Measurements from ENCODE around the gene CNRIP1.

The CNRIP1 gene

DNA sequence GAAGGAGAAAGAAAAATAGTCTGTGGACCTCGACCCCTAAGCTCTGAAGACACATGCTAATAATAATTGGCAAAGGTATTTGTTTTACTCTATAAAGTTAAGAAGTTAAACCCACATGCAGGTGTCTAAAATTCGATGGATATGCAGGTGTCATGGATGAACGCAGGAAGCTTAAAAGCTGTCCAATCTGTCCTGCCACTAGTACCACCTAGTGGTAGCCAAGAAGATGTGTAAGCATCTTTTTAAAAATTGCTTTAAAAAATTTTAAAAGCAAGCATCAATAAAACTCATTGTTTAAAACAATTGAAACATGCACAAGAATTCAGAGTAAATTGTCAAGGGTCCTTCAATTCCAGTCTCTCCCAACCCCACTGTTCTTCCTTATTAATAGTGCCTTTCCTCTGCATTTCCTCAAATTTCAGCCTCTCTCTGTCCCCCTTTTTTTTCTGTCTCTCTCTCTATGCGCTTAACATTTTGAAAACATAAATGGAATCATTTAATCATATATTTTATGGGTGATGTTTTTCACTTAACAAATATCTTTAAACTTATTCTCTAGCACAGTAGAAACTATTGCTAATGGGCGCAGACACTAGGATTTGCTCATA is 36.8 kb downstream of the CNRIP1 start:
- Histone ChIP-seq H3K27me3 (no peaks in the 10 kb centered on the region), H3K9me3 (no peaks in the 10 kb centered on the region), H3K4me3 (ENCODE audit: low read depth, low read length) (no peak overlapping the region), H3K4me1 (no peaks in the 10 kb centered on the region), H3K36me3 (no peaks in the 10 kb centered on the region)
- TF ChIP-seq, protein P1, sequence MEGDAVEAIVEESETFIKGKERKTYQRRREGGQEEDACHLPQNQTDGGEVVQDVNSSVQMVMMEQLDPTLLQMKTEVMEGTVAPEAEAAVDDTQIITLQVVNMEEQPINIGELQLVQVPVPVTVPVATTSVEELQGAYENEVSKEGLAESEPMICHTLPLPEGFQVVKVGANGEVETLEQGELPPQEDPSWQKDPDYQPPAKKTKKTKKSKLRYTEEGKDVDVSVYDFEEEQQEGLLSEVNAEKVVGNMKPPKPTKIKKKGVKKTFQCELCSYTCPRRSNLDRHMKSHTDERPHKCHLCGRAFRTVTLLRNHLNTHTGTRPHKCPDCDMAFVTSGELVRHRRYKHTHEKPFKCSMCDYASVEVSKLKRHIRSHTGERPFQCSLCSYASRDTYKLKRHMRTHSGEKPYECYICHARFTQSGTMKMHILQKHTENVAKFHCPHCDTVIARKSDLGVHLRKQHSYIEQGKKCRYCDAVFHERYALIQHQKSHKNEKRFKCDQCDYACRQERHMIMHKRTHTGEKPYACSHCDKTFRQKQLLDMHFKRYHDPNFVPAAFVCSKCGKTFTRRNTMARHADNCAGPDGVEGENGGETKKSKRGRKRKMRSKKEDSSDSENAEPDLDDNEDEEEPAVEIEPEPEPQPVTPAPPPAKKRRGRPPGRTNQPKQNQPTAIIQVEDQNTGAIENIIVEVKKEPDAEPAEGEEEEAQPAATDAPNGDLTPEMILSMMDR (IDR thresholded peaks at IDR 0.05; ENCODE audit: low read depth, low read length) = peak; percentile 66
- peak; percentile 14 for DNase-seq

GRCh38 chr2:68280796-68281195 is 39.0 kb downstream of the CNRIP1 start:
- TF ChIP-seq, protein P1 (IDR thresholded peaks at IDR 0.05; ENCODE audit: low read depth, low read length) = no peak
- H3K4me3 ChIP-seq (ENCODE audit: low read depth, low read length) = no peak overlapping the region
- no peaks in the 10 kb centered on the region for H3K9me3 ChIP-seq
- no peaks in the 10 kb centered on the region for H3K4me1 ChIP-seq
- H3K36me3 ChIP-seq = no peaks in the 10 kb centered on the region
- no peaks in the 10 kb centered on the region for H3K27me3 ChIP-seq
- DNase-seq = no peak

DNA sequence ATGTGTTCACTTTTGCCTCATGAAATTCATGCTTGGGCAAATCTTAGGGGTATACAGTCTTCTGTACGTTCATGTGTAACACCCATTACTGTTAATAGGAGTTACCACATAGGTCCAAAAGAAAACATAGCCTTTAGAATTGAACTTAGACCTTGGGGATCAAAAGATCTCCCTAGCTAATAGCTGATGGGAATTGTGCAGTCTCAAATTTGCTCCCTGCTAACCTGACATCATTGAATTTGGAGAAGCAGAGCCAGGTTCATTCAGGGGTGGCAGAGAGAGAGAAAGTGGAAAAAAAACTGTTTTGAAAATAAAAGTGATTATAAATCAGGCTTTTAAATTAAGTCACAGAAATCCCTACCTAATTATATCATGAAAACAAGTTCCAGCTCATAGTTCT is 39.4 kb downstream of the CNRIP1 start:
- TF ChIP-seq, protein P1 (IDR thresholded peaks at IDR 0.05; ENCODE audit: low read depth, low read length) = no peak
- Histone ChIP-seq H3K36me3 (no peaks in the 10 kb centered on the region), H3K9me3 (no peaks in the 10 kb centered on the region), H3K27me3 (no peaks in the 10 kb centered on the region), H3K4me3 (ENCODE audit: low read depth, low read length) (no peak overlapping the region), H3K4me1 (no peaks in the 10 kb centered on the region)
- DNase-seq = no peak

- Histone ChIP-seq H3K27me3 (no peaks in the 10 kb centered on the region), H3K9me3 (no peaks in the 10 kb centered on the region), H3K4me3 (ENCODE audit: low read depth, low read length) (no peak overlapping the region), H3K4me1 (no peaks in the 10 kb centered on the region), H3K36me3 (no peaks in the 10 kb centered on the region)
- TF ChIP-seq, protein P1 (IDR thresholded peaks at IDR 0.05; ENCODE audit: low read depth, low read length) = no peak
- no peak for DNase-seq
Measured at GRCh38 chr2:68279691-68280090, 40.1 kb downstream of the CNRIP1 start.

DNA sequence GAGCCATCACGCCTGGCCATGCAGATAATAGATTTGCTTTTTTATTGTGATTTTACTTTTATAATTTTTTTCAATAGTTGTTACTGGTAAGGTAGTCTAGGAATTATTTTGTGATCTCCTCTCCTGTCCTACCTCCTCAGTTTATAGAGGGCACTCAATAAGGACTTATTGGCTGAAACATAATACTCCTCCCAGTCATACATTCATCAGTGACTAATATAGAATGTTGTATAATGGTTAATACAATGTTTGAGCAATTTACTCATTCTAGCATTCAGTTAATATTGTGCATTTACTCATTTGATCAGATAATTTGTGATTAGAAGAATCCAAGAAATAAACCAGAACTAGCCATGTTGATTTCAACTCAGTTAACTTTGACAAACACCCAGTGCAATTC is 41.6 kb downstream of the CNRIP1 start:
- Histone ChIP-seq H3K36me3 (no peaks in the 10 kb centered on the region), H3K4me3 (ENCODE audit: low read depth, low read length) (no peak overlapping the region), H3K4me1 (no peaks in the 10 kb centered on the region), H3K27me3 (no peaks in the 10 kb centered on the region), H3K9me3 (no peaks in the 10 kb centered on the region)
- TF ChIP-seq, protein P1 (IDR thresholded peaks at IDR 0.05; ENCODE audit: low read depth, low read length) = no peak
- DNase-seq = no peak

DNA sequence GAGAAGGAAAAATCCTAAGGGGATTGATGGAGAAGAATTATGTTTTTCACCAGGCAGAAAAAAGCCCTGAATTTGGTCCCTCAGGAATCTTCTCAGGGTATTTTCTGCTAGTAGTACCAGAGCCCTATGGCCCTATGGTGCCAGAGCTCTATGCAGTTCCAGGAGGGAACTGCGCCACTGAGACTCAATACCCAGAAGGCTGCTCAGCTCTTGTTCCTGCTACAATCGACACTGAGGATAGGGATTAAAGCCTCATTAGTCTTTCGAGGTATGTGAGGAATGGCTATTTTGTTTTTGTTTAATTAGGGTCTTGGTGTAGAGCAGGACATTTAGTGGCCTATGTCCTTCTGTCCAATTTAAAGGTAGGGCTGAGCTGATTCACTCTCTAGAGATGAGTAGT is 45.7 kb downstream of the CNRIP1 start:
- H3K36me3 ChIP-seq = no peaks in the 10 kb centered on the region
- no peak for DNase-seq
- H3K4me1 ChIP-seq = no peaks in the 10 kb centered on the region
- TF ChIP-seq, protein P1 (IDR thresholded peaks at IDR 0.05; ENCODE audit: low read depth, low read length) = no peak
- H3K9me3 ChIP-seq = no peaks in the 10 kb centered on the region
- no peak overlapping the region for H3K4me3 ChIP-seq (ENCODE audit: low read depth, low read length)
- H3K27me3 ChIP-seq = no peaks in the 10 kb centered on the region

Measured in BE2C (cell line).